ENCODE data around the gene FRMPD1.

DNA sequence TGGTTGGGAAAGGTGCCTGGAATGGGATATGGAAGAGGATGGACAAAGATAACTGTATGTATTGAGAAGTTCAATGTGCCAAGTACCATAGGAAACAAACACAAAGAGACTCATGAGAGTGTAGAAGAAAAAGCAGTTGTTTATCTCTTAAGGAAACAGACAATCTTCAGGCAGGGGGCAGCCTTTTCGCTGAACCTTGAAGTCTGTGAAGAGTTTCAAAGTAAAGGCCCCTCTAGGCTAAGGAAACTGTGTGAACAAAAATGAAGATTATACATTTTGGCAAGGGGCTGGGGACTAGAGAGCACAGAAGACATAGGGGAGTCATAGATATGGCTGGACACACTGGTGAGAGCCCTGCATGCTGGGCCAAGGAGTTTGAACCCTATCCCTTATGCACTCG is 27.5 kb upstream of the FRMPD1 start:
- TF ChIP-seq, protein P1, sequence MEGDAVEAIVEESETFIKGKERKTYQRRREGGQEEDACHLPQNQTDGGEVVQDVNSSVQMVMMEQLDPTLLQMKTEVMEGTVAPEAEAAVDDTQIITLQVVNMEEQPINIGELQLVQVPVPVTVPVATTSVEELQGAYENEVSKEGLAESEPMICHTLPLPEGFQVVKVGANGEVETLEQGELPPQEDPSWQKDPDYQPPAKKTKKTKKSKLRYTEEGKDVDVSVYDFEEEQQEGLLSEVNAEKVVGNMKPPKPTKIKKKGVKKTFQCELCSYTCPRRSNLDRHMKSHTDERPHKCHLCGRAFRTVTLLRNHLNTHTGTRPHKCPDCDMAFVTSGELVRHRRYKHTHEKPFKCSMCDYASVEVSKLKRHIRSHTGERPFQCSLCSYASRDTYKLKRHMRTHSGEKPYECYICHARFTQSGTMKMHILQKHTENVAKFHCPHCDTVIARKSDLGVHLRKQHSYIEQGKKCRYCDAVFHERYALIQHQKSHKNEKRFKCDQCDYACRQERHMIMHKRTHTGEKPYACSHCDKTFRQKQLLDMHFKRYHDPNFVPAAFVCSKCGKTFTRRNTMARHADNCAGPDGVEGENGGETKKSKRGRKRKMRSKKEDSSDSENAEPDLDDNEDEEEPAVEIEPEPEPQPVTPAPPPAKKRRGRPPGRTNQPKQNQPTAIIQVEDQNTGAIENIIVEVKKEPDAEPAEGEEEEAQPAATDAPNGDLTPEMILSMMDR (IDR thresholded peaks at IDR 0.05) = no peak
- TF ChIP-seq POLR2A (IDR thresholded peaks at IDR 0.05) = no peak

Data from right lobe of liver (tissue), 4 donors.